IMR-90 (cell line): Measurements from ENCODE around the gene C3AR1. TPM values are rescaled to one million over a fixed set of nuclear protein-coding genes. Genes with fewer than 3 reads are reported as not detected.

Experiments
- ATAC-seq: fragments of 200-7000 bp; cut with Tn5 transposase; 2 replicates; pipeline ENCODE4 v1.9.1; 2020; ENCODE audit warnings: low read depth, mild to moderate bottlenecking, moderate library complexity
- BruUV-seq: library from RNA; stranded (reverse); fragments of 400-500 nt; replicated peaks from 2 replicates; lab custom pipeline; 2021; lab: Mats Ljungman, UMichigan
- CTCF ChIA-PET: fragments of 300-600 bp; formaldehyde crosslinking; extraction: SDS; loops from one replicate; lab custom pipeline; 2021; ENCODE audit warnings: antibody characterized with exemption; lab: Yijun Ruan, JAX
- POLR2A ChIA-PET: fragments of 300-600 bp; sonication (Branson Sonifier 250); formaldehyde crosslinking; loops from one replicate; lab custom pipeline; 2022; ENCODE audit warnings: antibody characterized with exemption; ENCODE audit not compliant: unreplicated experiment; lab: Charles Lee
- DNase-seq: peaks from one replicate; pipeline ENCODE4 v3.0.0; 2013
- H2AFZ ChIP-seq: replicated peaks from 2 replicates; pipeline ENCODE3; 2013; ENCODE audit warnings: low read length, mild to moderate bottlenecking; ENCODE audit not compliant: poor library complexity
- H2AK5ac ChIP-seq: 2 replicates; pipeline ENCODE4 v1.6.1; 2013; ENCODE audit warnings: low read depth, low read length, inconsistent platforms
- H2AK9ac ChIP-seq: replicated peaks from 2 replicates; pipeline ENCODE3; 2013; ENCODE audit warnings: mild to moderate bottlenecking, low read depth, low read length, moderate library complexity; ENCODE audit not compliant: poor library complexity
- H2BK120ac ChIP-seq: 2 replicates; pipeline ENCODE4 v1.6.1; 2013; ENCODE audit warnings: low read depth, low read length, inconsistent platforms
- H2BK15ac ChIP-seq: 3 replicates; pipeline ENCODE4 v1.6.1; 2013; ENCODE audit warnings: low read depth, low read length, inconsistent platforms
- H2BK20ac ChIP-seq: 2 replicates; pipeline ENCODE4 v1.6.1; 2013; ENCODE audit warnings: low read depth, mild to moderate bottlenecking, inconsistent platforms, low read length, moderate library complexity
- H2BK5ac ChIP-seq: 2 replicates; pipeline ENCODE4 v1.6.1; 2013; ENCODE audit warnings: mild to moderate bottlenecking, low read depth, low read length, inconsistent platforms; ENCODE audit not compliant: poor library complexity, severe bottlenecking
- H3K14ac ChIP-seq: replicated peaks from 2 replicates; pipeline ENCODE4 v1.6.1; 2013; ENCODE audit warnings: low read depth, low read length, inconsistent platforms
- H3K18ac ChIP-seq: 2 replicates; pipeline ENCODE4 v1.6.1; 2013; ENCODE audit warnings: low read depth, low read length, control low read depth
- H3K23ac ChIP-seq: 2 replicates; pipeline ENCODE4 v1.6.1; 2013; ENCODE audit warnings: low read depth, low read length, inconsistent platforms
- H3K27ac ChIP-seq: 2 replicates; pipeline ENCODE4 v1.5.1; 2013; ENCODE audit warnings: mild to moderate bottlenecking, control low read depth, low read length; ENCODE audit not compliant: insufficient read depth
- H3K27me3 ChIP-seq: 2 replicates; pipeline ENCODE4 v1.6.1; 2013; ENCODE audit warnings: low read length; ENCODE audit not compliant: control insufficient read depth, insufficient read depth
- H3K36me3 ChIP-seq: 2 replicates; pipeline ENCODE4 v1.6.1; 2013; ENCODE audit warnings: low read length, mixed read lengths; ENCODE audit not compliant: control insufficient read depth, insufficient read depth
- H3K4ac ChIP-seq: 2 replicates; pipeline ENCODE4 v1.6.1; 2013; ENCODE audit warnings: low read depth, low read length, inconsistent platforms
- H3K4me1 ChIP-seq: 2 replicates; pipeline ENCODE4 v1.6.1; 2013; ENCODE audit warnings: low read length, mixed read lengths; ENCODE audit not compliant: control insufficient read depth, insufficient read depth
- H3K4me2 ChIP-seq: 2 replicates; pipeline ENCODE4 v1.6.1; 2013; ENCODE audit warnings: low read depth, mild to moderate bottlenecking, control low read depth, low read length, moderate library complexity
- H3K4me3 ChIP-seq: 2 replicates; pipeline ENCODE4 v1.5.1; 2013; ENCODE audit warnings: low read depth, mild to moderate bottlenecking, control low read depth, low read length, moderate library complexity; ENCODE audit not compliant: insufficient read depth
- H3K56ac ChIP-seq: 2 replicates; pipeline ENCODE4 v1.6.1; 2013; ENCODE audit warnings: low read length, inconsistent platforms; ENCODE audit not compliant: insufficient read depth; ENCODE audit errors: extremely low read depth
- H3K79me1 ChIP-seq, 2 experiments: 2 replicates each; pipeline ENCODE4 v1.6.1; 2013; ENCODE audit warnings: low read length in 2 of 2, inconsistent platforms in 1 of 2, low read depth in 1 of 2
- H3K9ac ChIP-seq: 2 replicates; pipeline ENCODE4 v1.6.1; 2013; ENCODE audit warnings: low read depth, low read length, control low read depth
- H3K9me1 ChIP-seq: 2 replicates; pipeline ENCODE4 v1.6.1; 2013; ENCODE audit warnings: low read length, inconsistent platforms; ENCODE audit not compliant: insufficient read depth
- H3K9me3 ChIP-seq: 2 replicates; pipeline ENCODE4 v1.6.1; 2013; ENCODE audit warnings: low read length; ENCODE audit not compliant: control insufficient read depth, insufficient read depth
- H4K20me1 ChIP-seq: 2 replicates; pipeline ENCODE4 v1.6.1; 2013; ENCODE audit warnings: low read length, inconsistent platforms; ENCODE audit not compliant: insufficient read depth
- H4K5ac ChIP-seq: 2 replicates; pipeline ENCODE4 v1.6.1; 2013; ENCODE audit warnings: mild to moderate bottlenecking, low read depth, low read length, control low read depth
- H4K8ac ChIP-seq, 2 experiments: 2 replicates each; pipeline ENCODE4 v1.6.1; 2013; ENCODE audit warnings: low read depth in 2 of 2, low read length in 2 of 2, control low read depth in 1 of 2, inconsistent platforms in 1 of 2
- H4K91ac ChIP-seq: 2 replicates; pipeline ENCODE4 v1.6.1; 2013; ENCODE audit warnings: low read depth, low read length, inconsistent platforms; ENCODE audit not compliant: insufficient read depth
- USF2 ChIP-seq: fragments of 150-350 bp; IDR thresholded peaks from 2 replicates; pipeline ENCODE4 v1.6.1; 2017; ENCODE audit warnings: mild to moderate bottlenecking, antibody characterized with exemption, low read length, low read depth
- WGBS, 2 experiments: methylation state at CpG; one replicate each; pipeline versions ENCODE4 v1.1.5 to v1.1.7; 2013; ENCODE audit warnings: missing lambda C conversion rate in 2 of 2; ENCODE audit not compliant: insufficient read length in 1 of 2; ENCODE audit errors: extremely low coverage in 2 of 2; 5-methylcytosine and 5-hydroxymethylcytosine counted together
- dilution Hi-C: fragments of 300-500 bp; cut with HindIII; formaldehyde crosslinking; loops from one replicate; pipeline ENCODE4 v1.14.3; 2018; ENCODE audit warnings: low sequenced_read_pairs; ENCODE audit not compliant: unreplicated experiment
- in situ Hi-C: fragments of 300-500 bp; cut with MboI; formaldehyde crosslinking; loops from 3 replicates; pipeline ENCODE4 v1.14.3; 2019; ENCODE audit warnings: low sequenced_read_pairs, inconsistent platforms, mixed read lengths
- intact Hi-C: fragments of 100-400 bp; cut with micrococcal nuclease; formaldehyde crosslinking; loops from 2 replicates; pipeline ENCODE4 v1.10.0; 2022
- polyA plus RNA-seq, 3 experiments: library from polyadenylated mRNA; depleted of rRNA; stranded (reverse); fragments of >200 nt; gene quantifications; 2 replicates each; pipeline ENCODE4 v1.2.3, GENCODE V29; 2012; ENCODE audit warnings: low replicate concordance in 1 of 3
- total RNA-seq: library from RNA; depleted of rRNA; stranded (reverse); fragments of >200 nt; gene quantifications from 2 replicates; pipeline ENCODE4 v1.2.3, GENCODE V29; 2012

C3AR1 gene
- total and polyA plus RNA-seq, 2 of the 4 experiments (the other 2 are of a cell fraction): 0.31 to 0.36 TPM

GRCh38 chr12:8030189-8030588, 36.0 kb downstream of the C3AR1 start:
- intact Hi-C loops (no loop called here), in situ Hi-C loops (loop anchor here (25.0 kb wide), 1 partner anchor 393 kb away; no protein-coding TSS in a partner anchor), dilution Hi-C loops (no loop called here)
- Histone ChIP-seq H3K9me3 (no peaks in the 10 kb centered on the region), H3K56ac (no peak overlapping the region), H3K4me1 (peaks cover 14% of the 10 kb centered on the region), H2BK120ac (no peak overlapping the region), H2BK5ac (no peak overlapping the region), H3K4me3 (no peak overlapping the region), H2BK20ac (no peak overlapping the region), H2AK9ac (no peak overlapping the region), H3K18ac (no peak overlapping the region), H4K91ac (no peak overlapping the region), H4K8ac (no peak overlapping the region), H4K20me1 (peaks cover 20% of the 10 kb centered on the region; the same call in 1 of the 2 replicates), H2AK5ac (no peak overlapping the region), H2AFZ (no peak overlapping the region), H3K27me3 (no peaks in the 10 kb centered on the region), H3K4ac (no peak overlapping the region), H3K23ac (no peak overlapping the region), H3K36me3 (no peaks in the 10 kb centered on the region), H3K9me1 (peaks cover 15% of the 10 kb centered on the region), H3K27ac (no peak overlapping the region), H4K5ac (no peak overlapping the region), H3K4me2 (no peak overlapping the region), H3K14ac (no peak overlapping the region), H3K9ac (no peak overlapping the region), H3K79me1 (peaks cover 15 to 39% of the 10 kb centered on the region in 2 experiments; a peak in 3 of 4 replicates), H2BK15ac (no peak overlapping the region)
- WGBS, 2 experiments: no CpG with 5 or more reads among the region's 3 CpGs
- POLR2A ChIA-PET: no interaction called here
- ATAC-seq (no peak), DNase-seq (no peak)
- BruUV-seq: no TSS peak
- TF ChIP-seq USF2: no peak
- CTCF ChIA-PET: no interaction called here
